Stimulated activated naive B cell treated with anti-CD40 and anti-IgM and Interleukin-4, amounts not matched to agents 10 μg/mL and 1 μg/mL and 100 μg/mL, for 72 hours (primary cell): ENCODE results near the gene RNF19B.
A peak's percentile ranks its signal among the peaks of the same experiment; 100 is the strongest.

Experiments
- ATAC-seq, 2 donors: fragments of 150-1000 bp; cut with Tn5 transposase; replicated peaks; 2 replicates each; pipeline ENCODE4 v1.10.0; 2021; ENCODE audit warnings: moderate library complexity in 1 of 2
- DNase-seq: peaks from one replicate; pipeline ENCODE4 v3.0.0; 2021
- H3K27ac Mint-ChIP-seq: one replicate; pipeline ENCODE4 v1.8.0; 2022; ENCODE audit warnings: mild to moderate bottlenecking, mixed read lengths
- H3K27me3 Mint-ChIP-seq, 2 donors: one replicate each; pipeline ENCODE4 v1.8.0; 2022; ENCODE audit warnings: mixed read lengths in 2 of 2
- H3K36me3 Mint-ChIP-seq, 2 donors: one replicate each; pipeline ENCODE4 v1.8.0; 2022; ENCODE audit warnings: mixed read lengths in 2 of 2, mild to moderate bottlenecking in 1 of 2
- H3K4me1 Mint-ChIP-seq, 2 donors: one replicate each; pipeline ENCODE4 v1.8.0; 2022; ENCODE audit warnings: mixed read lengths in 2 of 2, mild to moderate bottlenecking in 1 of 2
- H3K4me3 Mint-ChIP-seq, 2 donors: one replicate each; pipeline ENCODE4 v1.8.0; 2022; ENCODE audit warnings: mild to moderate bottlenecking in 2 of 2, mixed read lengths in 2 of 2, moderate library complexity in 1 of 2
- H3K9me3 Mint-ChIP-seq, 2 donors: one replicate each; pipeline ENCODE4 v1.8.0; 2022; ENCODE audit warnings: mixed read lengths in 2 of 2, mild to moderate bottlenecking in 1 of 2

RNF19B gene

DNA sequence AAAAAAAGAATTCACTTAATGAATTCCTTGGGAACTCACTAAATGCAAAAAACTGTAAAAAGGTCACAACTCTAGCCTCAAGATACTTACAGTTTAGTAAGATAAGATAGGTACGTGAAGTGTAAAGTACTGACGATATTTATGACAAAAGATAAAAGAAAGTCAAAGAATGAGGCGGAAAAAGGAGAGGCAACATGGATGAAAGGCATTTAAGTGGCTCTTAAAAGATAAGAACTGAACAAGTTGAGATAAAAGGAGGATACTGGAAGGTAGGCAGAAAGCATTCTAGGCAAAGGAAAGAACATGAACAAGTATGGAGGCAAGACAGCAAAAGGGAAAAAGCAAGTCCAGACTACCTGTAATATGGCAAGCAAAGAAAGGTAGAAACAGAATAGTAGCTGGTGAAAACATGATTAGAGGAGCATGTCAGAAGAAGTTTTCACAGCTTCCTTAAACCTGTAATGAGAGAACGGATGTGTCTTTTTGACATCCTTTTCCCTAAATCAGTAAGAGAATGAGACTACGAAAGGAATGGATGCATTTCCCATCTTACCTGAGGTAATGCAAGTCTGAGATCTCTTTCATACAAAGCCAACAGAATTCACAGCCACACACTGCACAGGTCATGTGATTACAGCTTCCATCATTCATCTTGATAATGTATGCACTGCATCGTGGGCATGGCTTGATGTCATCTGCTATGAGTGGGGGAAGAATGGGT is 16.8 kb downstream of the RNF19B start:
- Mint-ChIP-seq H3K36me3 (peaks cover 32 to 43% of the 10 kb centered on the region in 2 donors), H3K27ac (no peak overlapping the region), H3K4me1 (peaks cover 9 to 22% of the 10 kb centered on the region in 2 donors), H3K9me3 (no peaks in the 10 kb centered on the region), H3K27me3 (no peaks in the 10 kb centered on the region), H3K4me3 (no peak overlapping the region)
- ATAC-seq (no peak), DNase-seq (no peak)

DNA sequence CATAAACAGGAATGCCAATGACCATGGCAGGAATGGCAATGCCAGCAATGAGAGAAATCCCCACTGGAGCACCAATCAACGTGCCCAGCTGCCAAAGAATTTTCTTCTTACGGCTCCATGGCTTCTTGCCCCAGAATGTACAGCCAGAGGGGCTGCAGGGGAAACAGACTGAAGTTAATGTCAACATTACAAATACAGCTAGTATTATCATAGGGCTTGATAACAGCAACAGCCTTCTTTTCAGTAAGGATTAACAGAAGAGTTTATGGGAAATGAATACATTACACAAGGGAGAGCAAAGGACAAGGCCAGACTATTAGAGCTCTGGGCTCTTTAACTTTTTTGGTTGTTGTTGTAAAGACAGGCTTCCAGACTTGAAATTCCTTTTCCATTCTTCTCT is 18.2 kb downstream of the RNF19B start:
- no peaks in the 10 kb centered on the region for H3K9me3 Mint-ChIP-seq
- H3K4me3 Mint-ChIP-seq = no peak overlapping the region
- ATAC-seq (no peak), DNase-seq (no peak)
- H3K4me1 Mint-ChIP-seq = peaks cover 9 to 17% of the 10 kb centered on the region in 2 donors
- H3K36me3 Mint-ChIP-seq = peaks cover 33 to 46% of the 10 kb centered on the region in 2 donors
- no peaks in the 10 kb centered on the region for H3K27me3 Mint-ChIP-seq
- no peak overlapping the region for H3K27ac Mint-ChIP-seq

DNA sequence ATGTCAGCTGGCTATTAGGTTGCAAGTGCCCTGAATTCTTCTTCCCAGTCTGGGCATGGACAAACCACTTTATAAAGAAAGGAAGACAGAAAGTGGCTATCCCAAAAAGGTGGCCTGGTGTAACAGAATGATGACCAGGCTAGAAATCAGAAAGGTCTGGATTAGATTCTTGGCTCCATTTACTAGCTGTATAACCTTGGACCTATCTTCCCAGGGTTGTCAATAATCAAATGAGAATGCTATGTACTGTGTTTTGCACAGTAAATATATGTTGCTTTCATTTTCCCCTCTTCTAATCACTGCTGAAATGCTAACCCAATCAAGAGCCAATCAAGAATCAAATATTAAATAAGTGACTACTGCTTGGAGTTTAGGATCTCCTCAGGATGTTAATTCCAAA is 20.4 kb downstream of the RNF19B start:
- H3K36me3 Mint-ChIP-seq = peaks cover 40 to 56% of the 10 kb centered on the region in 2 donors
- DNase-seq = no peak

DNA sequence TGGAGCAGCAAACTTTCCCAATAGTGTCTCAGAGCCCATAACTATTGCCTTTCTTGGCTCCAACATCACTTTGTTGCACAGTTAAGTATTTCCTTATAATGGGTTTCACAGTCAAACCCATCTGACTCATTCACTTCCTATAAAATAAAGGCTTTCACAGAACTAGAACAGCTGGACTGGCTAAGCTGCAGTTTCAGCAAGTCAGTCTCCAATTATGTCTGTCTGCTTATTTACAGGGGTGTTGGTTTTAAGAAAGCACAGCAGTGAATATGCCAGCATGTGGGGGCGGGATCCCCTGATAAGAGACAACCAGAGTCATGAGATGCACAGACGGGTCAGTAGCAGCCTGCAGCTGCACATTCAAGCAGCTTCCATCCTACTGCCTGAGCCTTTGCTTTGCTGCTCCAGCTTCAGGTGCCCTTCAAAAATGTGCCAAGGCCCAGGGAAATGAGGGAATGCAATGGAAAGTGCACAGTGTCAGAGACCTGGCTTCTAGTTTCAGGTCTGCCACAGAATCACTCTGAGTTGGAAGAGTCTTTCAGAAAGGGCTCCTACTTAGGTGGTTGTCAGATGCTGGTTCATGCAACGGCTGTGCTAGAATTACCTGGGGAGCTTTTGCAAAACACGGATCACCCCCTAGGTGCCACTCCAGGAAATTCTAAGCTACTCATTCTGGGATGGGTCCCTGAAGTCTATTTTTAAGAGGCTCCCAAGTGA is 24.8 kb downstream of the RNF19B start:
- ATAC-seq = peak; percentile 14 to 34
- peaks cover 4 to 13% of the 10 kb centered on the region in 2 donors for H3K4me1 Mint-ChIP-seq
- H3K4me3 Mint-ChIP-seq = no peak overlapping the region

More for the DNA sequence above, 20.4 kb downstream of the RNF19B start:
- Mint-ChIP-seq H3K9me3 (no peaks in the 10 kb centered on the region), H3K27me3 (no peaks in the 10 kb centered on the region), H3K27ac (no peak overlapping the region), H3K4me3 (no peak overlapping the region), H3K4me1 (peaks cover 6 to 18% of the 10 kb centered on the region in 2 donors)
- no peak for ATAC-seq

DNA sequence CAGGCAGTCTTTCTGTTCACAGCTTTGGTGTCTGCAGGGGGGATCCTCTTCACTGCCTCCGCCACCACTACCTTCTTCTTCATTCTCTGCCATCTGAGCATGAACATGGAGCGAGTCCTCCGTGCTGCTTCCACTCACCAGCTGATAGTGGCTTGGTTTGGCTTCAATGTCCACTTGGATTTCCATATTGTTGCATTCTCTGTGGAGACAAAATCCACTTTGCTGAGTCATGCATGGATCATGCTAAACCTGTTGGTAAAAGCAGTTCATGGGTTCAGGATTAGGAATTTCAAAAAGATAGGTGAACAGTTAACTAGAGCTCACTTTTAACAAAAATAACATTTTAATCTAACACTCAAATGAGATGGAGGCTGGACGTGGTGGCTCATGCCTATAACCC is 27.5 kb downstream of the RNF19B start:
- H3K4me1 Mint-ChIP-seq = peaks cover 4 to 22% of the 10 kb centered on the region in 2 donors
- peak overlapping the region; percentile 60 for H3K27ac Mint-ChIP-seq
- ATAC-seq (no peak), DNase-seq (no peak)
- H3K36me3 Mint-ChIP-seq = peaks cover 28 to 36% of the 10 kb centered on the region in 2 donors
- H3K27me3 Mint-ChIP-seq = no peaks in the 10 kb centered on the region
- H3K4me3 Mint-ChIP-seq = no peak overlapping the region
- no peaks in the 10 kb centered on the region for H3K9me3 Mint-ChIP-seq

More for the DNA sequence above, 24.8 kb downstream of the RNF19B start:
- DNase-seq = no peak
- H3K36me3 Mint-ChIP-seq = peaks cover 41 to 50% of the 10 kb centered on the region in 2 donors
- H3K9me3 Mint-ChIP-seq = no peaks in the 10 kb centered on the region
- no peaks in the 10 kb centered on the region for H3K27me3 Mint-ChIP-seq
- no peak overlapping the region for H3K27ac Mint-ChIP-seq

DNA sequence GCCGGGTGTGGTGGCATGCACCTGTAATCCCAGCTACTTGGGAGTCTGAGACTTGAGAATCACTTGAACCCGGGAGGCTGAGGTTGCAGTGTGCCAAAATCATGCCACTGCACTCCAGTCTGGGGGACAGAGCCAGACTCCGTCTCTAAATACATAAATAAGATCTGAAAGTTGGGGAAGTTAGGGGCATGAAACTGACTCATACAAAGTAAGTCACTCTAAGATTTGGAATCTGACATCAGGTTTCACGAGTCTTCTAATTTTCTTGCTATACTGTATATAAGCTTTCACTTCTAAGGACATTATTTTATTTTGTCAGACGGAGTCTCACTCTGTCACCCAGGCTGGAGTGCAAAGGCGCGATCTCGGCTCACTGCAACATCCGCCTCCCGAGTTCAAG is 30.1 kb downstream of the RNF19B start:
- Mint-ChIP-seq H3K4me3 (no peak overlapping the region), H3K36me3 (peaks cover 20 to 26% of the 10 kb centered on the region in 2 donors), H3K4me1 (peaks cover 2 to 11% of the 10 kb centered on the region in 2 donors), H3K27me3 (no peaks in the 10 kb centered on the region), H3K9me3 (no peaks in the 10 kb centered on the region), H3K27ac (no peak overlapping the region)
- no peak for DNase-seq
- ATAC-seq = no peak

DNA sequence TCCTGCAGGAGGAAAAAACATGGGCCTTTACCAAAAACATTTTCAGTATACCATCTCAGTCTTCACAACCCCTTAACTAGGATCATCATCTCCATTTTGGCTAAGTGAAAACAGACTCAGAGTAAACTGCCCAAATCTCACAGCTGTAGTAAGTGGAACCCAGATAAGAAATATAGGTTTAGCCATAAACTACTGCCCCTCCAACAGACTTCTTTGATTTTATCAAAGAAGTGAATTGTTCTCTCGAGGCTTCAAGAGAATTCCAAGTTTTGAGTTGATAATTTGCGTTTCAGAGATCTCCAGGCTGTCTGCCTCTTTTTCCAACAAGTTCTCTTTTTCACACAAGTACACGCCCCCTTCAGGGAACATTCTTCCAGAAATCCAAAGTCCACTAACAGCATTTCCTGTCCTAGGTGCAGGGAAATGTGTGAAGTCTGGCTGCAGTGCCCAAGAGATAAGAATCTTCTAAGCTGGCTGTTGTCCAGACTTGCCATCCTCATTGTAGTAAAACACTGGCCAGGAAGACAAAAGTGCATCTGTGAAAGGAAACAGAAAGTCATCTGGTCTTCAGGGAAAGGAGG is 30.8 kb downstream of the RNF19B start:
- H3K27me3 Mint-ChIP-seq = no peaks in the 10 kb centered on the region
- H3K4me1 Mint-ChIP-seq = peaks cover 0 to 9% of the 10 kb centered on the region in 2 donors
- H3K36me3 Mint-ChIP-seq = peaks cover 16 to 20% of the 10 kb centered on the region in 2 donors
- no peaks in the 10 kb centered on the region for H3K9me3 Mint-ChIP-seq
- ATAC-seq (no peak), DNase-seq (no peak)
- H3K4me3 Mint-ChIP-seq = no peak overlapping the region
- no peak overlapping the region for H3K27ac Mint-ChIP-seq

DNA sequence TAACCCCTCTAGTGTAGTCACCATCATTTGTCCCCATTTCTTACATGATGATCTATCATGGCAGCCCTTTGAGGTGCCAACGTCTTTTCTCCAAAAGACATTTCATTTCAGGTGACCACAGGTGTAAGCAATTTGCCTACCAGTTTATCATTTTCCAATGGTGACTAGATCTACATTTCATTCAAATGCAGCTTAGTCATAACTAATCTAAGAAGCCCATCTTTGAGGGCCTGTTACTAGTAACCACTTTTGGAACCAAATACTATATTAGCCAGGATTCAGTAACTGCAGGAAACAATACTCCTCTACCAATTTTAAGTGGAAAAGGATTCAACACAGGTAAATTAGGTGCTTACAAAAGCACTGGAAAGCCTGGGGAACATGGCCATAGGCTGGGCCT is 32.8 kb downstream of the RNF19B start:
- Mint-ChIP-seq H3K4me3 (no peak overlapping the region), H3K27ac (no peak overlapping the region), H3K4me1 (peaks cover 0 to 9% of the 10 kb centered on the region in 2 donors), H3K27me3 (peaks cover 0 to 5% of the 10 kb centered on the region in 2 donors), H3K9me3 (no peaks in the 10 kb centered on the region), H3K36me3 (peaks cover 4 to 14% of the 10 kb centered on the region in 2 donors)
- ATAC-seq = no peak
- DNase-seq = no peak

DNA sequence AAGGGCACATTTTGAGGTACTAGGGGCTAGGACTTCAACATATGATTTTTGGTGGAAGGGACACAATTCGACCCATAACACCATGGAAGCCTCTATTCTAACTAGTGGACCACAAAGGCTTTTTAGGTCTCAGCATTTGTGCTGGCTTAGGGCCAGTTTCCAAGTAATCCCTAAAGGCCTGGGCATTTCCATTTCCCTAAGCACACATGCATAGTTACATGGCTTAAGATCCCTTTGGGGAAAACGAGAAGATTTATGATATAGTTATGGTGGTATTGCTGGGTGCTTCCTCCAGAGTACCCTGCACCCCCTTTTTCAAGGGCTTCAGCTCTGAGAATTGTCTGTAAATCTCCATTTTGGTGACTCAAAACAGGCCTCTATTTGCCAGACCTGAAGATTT is 35.2 kb downstream of the RNF19B start:
- H3K27me3 Mint-ChIP-seq = peaks cover 22 to 23% of the 10 kb centered on the region in 2 donors
- H3K27ac Mint-ChIP-seq = no peak overlapping the region
- H3K4me3 Mint-ChIP-seq = no peak overlapping the region
- ATAC-seq (no peak), DNase-seq (no peak)
- peaks cover 0 to 9% of the 10 kb centered on the region in 2 donors for H3K36me3 Mint-ChIP-seq
- H3K9me3 Mint-ChIP-seq = no peaks in the 10 kb centered on the region
- H3K4me1 Mint-ChIP-seq = peaks cover 13 to 26% of the 10 kb centered on the region in 2 donors

DNA sequence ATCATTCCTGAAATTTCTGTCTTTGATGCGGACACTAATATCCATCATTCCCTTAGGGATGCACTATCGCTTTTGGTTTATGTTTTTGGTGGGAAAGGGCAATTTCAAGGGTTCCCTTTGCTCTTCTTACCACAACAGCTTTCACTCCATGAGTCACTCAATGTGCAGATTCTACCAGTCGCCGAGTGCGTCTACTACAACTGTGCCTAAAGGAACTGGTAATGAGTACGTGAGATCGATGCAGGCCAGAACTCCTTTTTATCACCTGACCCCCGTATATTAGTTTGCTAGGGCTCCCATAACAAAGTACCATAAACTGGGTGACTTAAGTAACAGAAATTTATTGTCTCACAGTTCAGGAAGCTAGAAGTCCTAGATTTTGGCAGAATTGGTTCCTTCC is 35.9 kb downstream of the RNF19B start:
- Mint-ChIP-seq H3K9me3 (no peaks in the 10 kb centered on the region), H3K4me1 (peaks cover 15 to 27% of the 10 kb centered on the region in 2 donors), H3K27ac (no peak overlapping the region), H3K4me3 (no peak overlapping the region), H3K27me3 (peaks cover 28 to 29% of the 10 kb centered on the region in 2 donors), H3K36me3 (peaks cover 0 to 4% of the 10 kb centered on the region in 2 donors)
- ATAC-seq (no peak), DNase-seq (no peak)

DNA sequence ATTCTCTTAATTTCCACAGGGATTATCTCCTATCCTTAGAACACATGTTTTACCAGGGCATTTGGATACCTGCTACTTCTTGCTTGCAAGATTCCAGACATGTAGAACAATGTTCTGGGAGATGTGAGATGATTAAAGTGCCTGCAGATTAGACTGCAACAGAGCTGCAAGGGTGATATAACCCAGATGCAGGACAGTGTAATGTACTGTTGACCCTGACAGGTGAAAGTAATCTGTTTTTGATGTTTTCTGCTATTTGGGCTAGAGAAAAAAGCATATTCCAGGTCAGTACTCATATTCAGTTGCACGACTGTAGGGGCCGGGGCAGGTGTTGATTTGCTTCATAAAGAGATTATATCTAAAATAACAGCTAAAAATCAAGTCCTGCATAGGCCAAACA is 36.3 kb downstream of the RNF19B start:
- no peak overlapping the region for H3K4me3 Mint-ChIP-seq
- ATAC-seq = no peak
- peaks cover 32 to 34% of the 10 kb centered on the region in 2 donors for H3K27me3 Mint-ChIP-seq
- H3K27ac Mint-ChIP-seq = no peak overlapping the region
- peaks cover 0 to 4% of the 10 kb centered on the region in 2 donors for H3K36me3 Mint-ChIP-seq
- no peak for DNase-seq
- peaks cover 18 to 22% of the 10 kb centered on the region in 2 donors for H3K4me1 Mint-ChIP-seq
- H3K9me3 Mint-ChIP-seq = no peaks in the 10 kb centered on the region

DNA sequence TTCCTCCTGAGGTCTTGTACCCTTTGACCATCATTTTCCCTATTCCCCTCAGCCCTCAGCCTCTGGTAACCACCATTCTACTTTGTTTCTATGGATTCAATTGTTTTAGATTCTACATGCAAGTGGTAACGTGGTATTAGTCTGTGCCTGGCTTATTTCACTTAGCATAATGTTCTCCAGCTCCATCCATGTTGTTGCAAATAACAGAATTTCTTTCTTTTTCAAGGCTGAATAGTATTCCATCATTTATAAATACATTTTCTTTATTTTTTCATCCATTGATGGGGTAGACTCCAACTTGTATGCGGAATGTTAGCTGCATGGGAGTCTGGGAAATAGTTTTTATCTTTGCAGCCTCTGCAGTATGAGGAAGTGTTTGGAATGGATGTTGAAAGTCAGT is 37.2 kb downstream of the RNF19B start:
- Mint-ChIP-seq H3K4me1 (peaks cover 18 to 21% of the 10 kb centered on the region in 2 donors), H3K36me3 (peaks cover 1 to 4% of the 10 kb centered on the region in 2 donors), H3K9me3 (no peaks in the 10 kb centered on the region), H3K27me3 (peaks cover 41 to 42% of the 10 kb centered on the region in 2 donors), H3K4me3 (no peak overlapping the region), H3K27ac (no peak overlapping the region)
- DNase-seq = no peak
- no peak for ATAC-seq

DNA sequence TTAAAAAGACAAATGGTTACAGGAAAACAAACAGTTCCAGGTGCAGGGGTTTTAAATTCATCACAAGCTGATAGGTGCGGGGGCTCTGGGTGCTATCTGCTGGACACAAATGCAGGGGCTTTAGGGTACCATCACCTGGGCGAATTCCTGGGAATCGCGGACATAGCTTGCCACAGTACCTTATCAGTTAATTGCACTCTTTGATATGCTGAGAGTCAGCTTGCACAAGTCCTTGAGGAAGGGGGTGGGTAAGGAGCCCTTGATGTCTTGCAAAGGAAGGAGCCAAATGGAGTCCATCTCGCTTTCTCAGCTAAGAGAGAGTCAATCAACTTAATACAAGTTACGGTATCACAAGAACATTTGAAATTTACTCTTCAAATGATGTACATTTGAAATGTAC is 38.0 kb downstream of the RNF19B start:
- Mint-ChIP-seq H3K36me3 (peaks cover 1 to 4% of the 10 kb centered on the region in 2 donors), H3K4me3 (no peak overlapping the region), H3K4me1 (peaks cover 18 to 21% of the 10 kb centered on the region in 2 donors), H3K9me3 (no peaks in the 10 kb centered on the region), H3K27ac (no peak overlapping the region), H3K27me3 (peaks cover 50 to 51% of the 10 kb centered on the region in 2 donors)
- ATAC-seq (no peak), DNase-seq (no peak)

DNA sequence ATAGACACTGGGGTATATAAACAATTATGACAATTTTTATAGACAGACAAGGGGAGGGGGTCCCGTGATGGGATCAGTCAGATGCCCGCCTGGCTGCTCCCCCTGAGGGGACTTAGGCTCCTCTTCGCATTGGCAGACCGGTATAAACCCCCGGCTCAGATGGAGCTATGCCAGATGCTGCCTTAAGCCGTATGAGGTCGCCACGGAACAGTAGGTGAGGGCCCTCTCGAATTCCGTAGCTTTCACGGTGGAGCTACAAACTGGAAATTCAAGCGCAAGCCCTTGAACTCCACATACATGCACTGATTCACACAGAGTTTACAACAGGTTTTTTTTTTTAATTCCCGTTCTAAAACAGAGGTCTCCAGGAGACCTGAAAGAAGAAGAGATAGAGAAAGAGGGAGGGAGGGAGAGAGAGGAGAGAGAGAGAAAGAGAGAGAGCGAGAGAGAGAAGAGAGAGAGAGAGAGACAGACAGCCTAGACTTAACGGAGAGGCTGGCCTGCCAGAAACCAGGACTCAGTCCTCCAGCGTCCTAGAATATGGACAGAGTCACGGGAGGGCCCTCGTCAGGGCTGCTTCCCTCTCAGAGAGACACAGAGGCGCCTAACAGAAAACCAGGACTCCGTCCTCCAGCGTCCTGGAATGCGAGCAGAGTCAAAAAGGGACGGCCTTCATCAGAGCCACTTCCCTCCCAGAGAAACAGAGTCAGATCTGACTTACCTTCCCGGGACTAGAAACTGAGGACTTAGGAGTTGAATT is 39.0 kb downstream of the RNF19B start:
- peak overlapping the region; percentile 4 to 66 for H3K4me3 Mint-ChIP-seq
- DNase-seq = no peak
- H3K27ac Mint-ChIP-seq = no peak overlapping the region

More for the DNA sequence above, 39.0 kb downstream of the RNF19B start:
- peaks cover 18 to 21% of the 10 kb centered on the region in 2 donors for H3K4me1 Mint-ChIP-seq
- peak; percentile 58 to 68 for ATAC-seq
- H3K9me3 Mint-ChIP-seq = no peaks in the 10 kb centered on the region
- peaks cover 58 to 60% of the 10 kb centered on the region in 2 donors for H3K27me3 Mint-ChIP-seq
- peaks cover 1 to 4% of the 10 kb centered on the region in 2 donors for H3K36me3 Mint-ChIP-seq
